ENCODE measurements around the gene PHACTR2. TPM values are rescaled to one million over a fixed set of nuclear protein-coding genes. Genes with fewer than 3 reads are reported as not detected.

PHACTR2 gene
- total and polyA plus RNA-seq, 2 of the 13 experiments (the other 11 are each of a cell fraction or from before 2014, with no cell fraction given), result 11.3 to 28.2 TPM

GRCh38 chr6:143692696-143693095 is 14.9 kb downstream of the PHACTR2 start (continued):
- TF ChIP-seq THAP9 (CRISPR knock-in tag; IDR thresholded peaks at IDR 0.05; ENCODE audit: borderline replicate concordance), result no peak
- no peak for TF ChIP-seq ZNF451 (CRISPR knock-in tag; IDR thresholded peaks at IDR 0.05)
- TF ChIP-seq ZMYM2 (CRISPR knock-in tag; IDR thresholded peaks at IDR 0.05), result peak; percentile 82; the same call in 1 of the 2 replicates
- no peak for TF ChIP-seq HIVEP1 (CRISPR knock-in tag; IDR thresholded peaks at IDR 0.05)
- TF ChIP-seq ZNF3 (CRISPR knock-in tag; IDR thresholded peaks at IDR 0.05), result peak; percentile 56; the same call in 1 of the 2 replicates
- TF ChIP-seq NFRKB (IDR thresholded peaks at IDR 0.05), result no peak
- TF ChIP-seq TFDP1 (CRISPR knock-in tag; IDR thresholded peaks at IDR 0.05; ENCODE audit: borderline replicate concordance), result peak; percentile 32; the same call in 1 of the 2 replicates
- TF ChIP-seq PITX1 (CRISPR knock-in tag; IDR thresholded peaks at IDR 0.05), result peak; percentile 83
- no peak for TF ChIP-seq NKX3-1 (CRISPR knock-in tag; IDR thresholded peaks at IDR 0.05)
- TF ChIP-seq ZNF484 (CRISPR knock-in tag; IDR thresholded peaks at IDR 0.05; ENCODE audit: borderline replicate concordance, low read depth), result no peak
- TF ChIP-seq HOMEZ (CRISPR knock-in tag; IDR thresholded peaks at IDR 0.05; ENCODE audit: low read depth), result peak; percentile 97
- no peak for TF ChIP-seq ARNT2 (CRISPR knock-in tag; IDR thresholded peaks at IDR 0.05; ENCODE audit: low read depth)
- peak; percentile 85; the same call in 1 of the 2 replicates for TF ChIP-seq SMYD3 (CRISPR knock-in tag; IDR thresholded peaks at IDR 0.05)
- TF ChIP-seq HNF4A (CRISPR knock-in tag; IDR thresholded peaks at IDR 0.05), result peak; percentile 95
- TF ChIP-seq EP300 (IDR thresholded peaks at IDR 0.05; ENCODE audit: low read depth in 2 of 2, low read length in 2 of 2), result peak; percentile 87 to 94
- TF ChIP-seq EP300 (CRISPR knock-in tag; IDR thresholded peaks at IDR 0.05; ENCODE audit: borderline replicate concordance), result peak; percentile 79; the same call in 1 of the 2 replicates
- TF ChIP-seq NFYB (CRISPR knock-in tag; IDR thresholded peaks at IDR 0.05), result no peak
- no peak; the same call in 1 of the 2 replicates for TF ChIP-seq ESRRA (CRISPR knock-in tag; IDR thresholded peaks at IDR 0.05; ENCODE audit: low read depth)
- TF ChIP-seq CEBPG (CRISPR knock-in tag; IDR thresholded peaks at IDR 0.05), result peak; percentile 99
- TF ChIP-seq ELF3 (CRISPR knock-in tag; IDR thresholded peaks at IDR 0.05), result peak; percentile 92
- TF ChIP-seq DPF2 (CRISPR knock-in tag; IDR thresholded peaks at IDR 0.05; ENCODE audit: borderline replicate concordance, low read depth), result peak; percentile 85
- no peak for TF ChIP-seq ZNF280B (CRISPR knock-in tag; IDR thresholded peaks at IDR 0.05; ENCODE audit: borderline replicate concordance)

Data from HepG2 (cell line).